Loucy (cell line): ENCODE measurements around the gene MARK3.

Experiments
- CTCF ChIP-seq: fragments of 200-600 bp; sonication (generic); conservative IDR thresholded peaks from 2 replicates; pipeline ENCODE4 v1.5.1; 2014; ENCODE audit warnings: mild to moderate bottlenecking, antibody characterized with exemption, low read length
- EZH2phosphoT487 ChIP-seq: fragments of 200-600 bp; IDR thresholded peaks from 2 replicates; pipeline ENCODE4 v1.6.1; 2018; ENCODE audit warnings: antibody characterized with exemption, mild to moderate bottlenecking, moderate library complexity, borderline replicate concordance

- TF ChIP-seq CTCF (no peak), EZH2phosphoT487 (no peak)
Measured at GRCh38 chr14:103476065-103476464, 90.8 kb downstream of the MARK3 start.
